BJ (cell line): ENCODE results near the gene RNPEPL1. TPM values are rescaled to one million over a fixed set of nuclear protein-coding genes. Genes with fewer than 3 reads are reported as not detected.

Experiments used
- CTCF ChIA-PET: fragments of 350-600 bp; formaldehyde crosslinking; extraction: SDS; loops from one replicate; lab custom pipeline; 2021; ENCODE audit warnings: antibody characterized with exemption, inconsistent platforms; lab: Yijun Ruan, JAX
- POLR2A ChIA-PET: fragments of 300-600 bp; sonication (Branson Sonifier 250); formaldehyde crosslinking; extraction: SDS; loops from one replicate; lab custom pipeline; 2021; ENCODE audit warnings: antibody characterized with exemption; lab: Charles Lee
- DNase-seq: peaks from one replicate; pipeline ENCODE4 v3.0.0-alpha.2; 2011; ENCODE audit warnings: low read depth
- H3K27me3 ChIP-seq: 2 replicates; pipeline ENCODE4 v1.6.0; 2011; ENCODE audit warnings: low read length; ENCODE audit not compliant: control insufficient read depth, insufficient read depth
- H3K36me3 ChIP-seq: 2 replicates; pipeline ENCODE4 v1.5.1; 2011; ENCODE audit warnings: low read length; ENCODE audit not compliant: control insufficient read depth, insufficient read depth
- H3K4me3 ChIP-seq: 2 replicates; pipeline ENCODE4 v1.5.1; 2011; ENCODE audit warnings: low read depth, mild to moderate bottlenecking, control low read depth, low read length
- polyA plus RNA-seq: library from polyadenylated mRNA; depleted of rRNA; stranded (reverse); fragments of >200 nt; gene quantifications from 2 replicates; pipeline ENCODE4 v1.2.3, GENCODE V29; 2011
- TF ChIP-seq, protein P1 (sequence below): IDR thresholded peaks from 2 replicates; pipeline ENCODE4 v1.5.1; 2011; ENCODE audit warnings: low read depth, mild to moderate bottlenecking, control low read depth, inconsistent platforms, low read length, moderate library complexity; ENCODE audit not compliant: insufficient read depth

Gene RNPEPL1
- polyA plus RNA-seq, 1 experiment = 12.7 TPM

GRCh38 chr2:240600451-240600961, 32.2 kb downstream of the RNPEPL1 start:
- DNase-seq = no peak
- Histone ChIP-seq H3K27me3 (no peaks in the 10 kb centered on the region), H3K4me3 (no peak overlapping the region), H3K36me3 (peaks cover 8% of the 10 kb centered on the region)
- ChIA-PET POLR2A (no interaction called here), CTCF (no interaction called here)
- TF ChIP-seq, protein P1, sequence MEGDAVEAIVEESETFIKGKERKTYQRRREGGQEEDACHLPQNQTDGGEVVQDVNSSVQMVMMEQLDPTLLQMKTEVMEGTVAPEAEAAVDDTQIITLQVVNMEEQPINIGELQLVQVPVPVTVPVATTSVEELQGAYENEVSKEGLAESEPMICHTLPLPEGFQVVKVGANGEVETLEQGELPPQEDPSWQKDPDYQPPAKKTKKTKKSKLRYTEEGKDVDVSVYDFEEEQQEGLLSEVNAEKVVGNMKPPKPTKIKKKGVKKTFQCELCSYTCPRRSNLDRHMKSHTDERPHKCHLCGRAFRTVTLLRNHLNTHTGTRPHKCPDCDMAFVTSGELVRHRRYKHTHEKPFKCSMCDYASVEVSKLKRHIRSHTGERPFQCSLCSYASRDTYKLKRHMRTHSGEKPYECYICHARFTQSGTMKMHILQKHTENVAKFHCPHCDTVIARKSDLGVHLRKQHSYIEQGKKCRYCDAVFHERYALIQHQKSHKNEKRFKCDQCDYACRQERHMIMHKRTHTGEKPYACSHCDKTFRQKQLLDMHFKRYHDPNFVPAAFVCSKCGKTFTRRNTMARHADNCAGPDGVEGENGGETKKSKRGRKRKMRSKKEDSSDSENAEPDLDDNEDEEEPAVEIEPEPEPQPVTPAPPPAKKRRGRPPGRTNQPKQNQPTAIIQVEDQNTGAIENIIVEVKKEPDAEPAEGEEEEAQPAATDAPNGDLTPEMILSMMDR = no peak

- Histone ChIP-seq H3K27me3 (no peaks in the 10 kb centered on the region), H3K4me3 (no peak overlapping the region), H3K36me3 (peaks cover 6% of the 10 kb centered on the region)
- TF ChIP-seq, protein P1 = no peak
- no peak for DNase-seq
- POLR2A ChIA-PET = no interaction called here
- CTCF ChIA-PET = no interaction called here
Observed at GRCh38 chr2:240601061-240601830, 33.0 kb downstream of the RNPEPL1 start.

DNA sequence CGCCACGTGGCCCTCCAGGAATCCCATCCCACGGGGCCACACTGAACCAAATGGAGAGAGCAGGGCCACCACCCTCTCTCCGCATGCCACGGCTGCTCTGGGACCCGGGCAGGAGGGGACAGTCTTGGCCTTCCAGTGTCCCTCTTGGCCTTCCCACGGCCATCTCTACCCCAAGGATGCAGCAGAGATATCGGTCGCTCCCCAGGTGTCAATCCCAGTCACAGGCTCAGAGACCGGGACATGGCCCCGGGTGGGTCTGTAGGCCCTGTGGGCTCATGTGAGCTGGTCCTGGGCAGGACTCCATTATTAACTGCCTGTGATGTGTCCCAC, 33.5 kb downstream of the RNPEPL1 start:
- TF ChIP-seq, protein P1 = no peak
- ChIA-PET CTCF (interaction anchor here (1.1 kb wide), 1 partner anchor 8 kb away, joined by 3 read pairs; no protein-coding TSS in a partner anchor), POLR2A (no interaction called here)
- no peak for DNase-seq
- Histone ChIP-seq H3K4me3 (no peak overlapping the region), H3K36me3 (peaks cover 6% of the 10 kb centered on the region), H3K27me3 (no peaks in the 10 kb centered on the region)

GRCh38 chr2:240602266-240603050, 34.2 kb downstream of the RNPEPL1 start:
- CTCF ChIA-PET = interaction anchor here (1.1 kb wide), 1 partner anchor 9 kb away, joined by 3 read pairs; no protein-coding TSS in a partner anchor
- POLR2A ChIA-PET = no interaction called here

More at GRCh38 chr2:240602266-240603050, 34.2 kb downstream of the RNPEPL1 start:
- H3K36me3 ChIP-seq = peaks cover 6% of the 10 kb centered on the region
- no peak overlapping the region for H3K4me3 ChIP-seq
- TF ChIP-seq, protein P1 = no peak
- H3K27me3 ChIP-seq = no peaks in the 10 kb centered on the region
- no peak for DNase-seq
